COLO668 (cell line): Measurements from ENCODE around the gene CCN6.
"Not testable (repeated sequence)": the region's sequence is repeated elsewhere in the genome, so short reads cannot be mapped to it uniquely, and the experiment has no call there.

ENCODE experiments used
- DNase-seq: peaks from one replicate; lab custom pipeline; 2025; ENCODE audit not compliant: unreplicated experiment; lab: John Stamatoyannopoulos, UW

Gene CCN6

DNA sequence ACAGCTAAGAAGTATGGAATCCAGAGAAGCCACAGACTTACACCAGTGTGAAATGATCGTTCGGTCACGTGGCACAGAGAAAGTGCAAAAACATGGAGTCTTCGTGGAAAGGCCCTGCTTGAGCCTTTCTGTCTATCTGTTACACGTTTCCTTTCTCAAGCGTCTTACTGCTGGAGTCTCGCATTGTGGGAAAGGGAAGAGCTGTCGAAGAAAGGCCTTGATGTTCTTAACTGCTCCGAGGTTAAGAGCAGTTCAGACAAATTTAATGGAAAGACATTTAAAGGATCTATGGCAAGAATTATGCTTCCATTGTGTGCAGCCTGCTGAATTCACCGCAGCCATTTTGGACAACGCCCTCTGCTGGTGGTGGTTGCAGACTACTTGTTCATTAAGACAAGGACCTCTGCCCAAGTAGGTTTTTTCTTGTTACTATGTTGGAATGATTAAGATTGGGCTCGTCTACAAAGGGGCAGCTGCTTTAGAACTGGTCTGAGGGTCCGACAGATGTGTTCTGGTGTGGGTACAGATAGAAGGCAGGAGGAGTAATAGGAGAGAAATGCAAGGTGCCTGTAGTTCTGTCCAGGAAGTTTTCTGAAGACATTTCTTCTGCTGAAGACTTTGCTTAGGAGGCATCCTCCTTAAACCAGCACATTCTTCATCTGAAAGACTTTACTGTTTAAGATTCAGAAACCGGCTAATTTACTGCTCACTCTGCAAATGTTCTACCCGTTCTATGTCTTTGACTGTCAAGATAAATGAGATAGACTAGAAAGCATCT lies 24.7 kb upstream of the CCN6 start:
- peak; percentile 62 for DNase-seq

GRCh38 chr6:112030206-112030960 lies 23.5 kb upstream of the CCN6 start:
- no peak for DNase-seq

DNA sequence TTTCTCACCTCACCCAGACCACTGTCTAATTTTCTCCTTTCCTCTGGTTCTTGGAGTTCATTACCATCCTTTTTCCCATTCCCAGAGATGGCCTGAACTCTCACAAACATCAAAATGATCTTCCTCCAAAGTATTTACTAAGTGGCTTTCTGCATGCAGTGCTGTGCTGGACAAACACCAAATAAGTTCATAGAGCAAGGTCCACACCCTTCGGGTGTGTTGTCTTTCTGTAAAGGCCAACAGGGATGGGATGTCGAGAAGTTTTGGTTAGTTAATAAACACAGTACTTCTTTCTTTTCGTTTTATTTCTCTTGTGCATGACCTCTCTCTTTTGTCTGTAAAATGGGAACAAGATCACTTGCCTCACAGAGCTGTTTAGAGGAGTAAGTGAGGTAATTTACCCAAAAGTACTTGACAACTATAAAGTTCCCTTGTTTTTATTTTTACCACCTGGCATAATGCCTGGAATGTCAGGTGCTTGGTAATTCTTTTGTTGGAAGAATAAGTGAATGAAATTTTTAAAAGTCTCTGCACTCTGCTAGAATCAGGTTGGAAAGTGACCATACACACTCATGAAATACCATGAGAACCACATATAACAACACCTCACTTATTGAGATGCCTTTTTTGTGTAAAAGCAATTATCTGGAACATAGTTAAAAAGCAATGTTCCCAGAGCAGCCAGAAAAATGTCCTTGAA lies 22.8 kb upstream of the CCN6 start:
- DNase-seq: no peak

- no peak for DNase-seq
Observed at GRCh38 chr6:112031960-112032359, 21.9 kb upstream of the CCN6 start.

- no peak for DNase-seq
Observed at GRCh38 chr6:112032728-112033127, 21.2 kb upstream of the CCN6 start.

GRCh38 chr6:112033791-112034615 lies 19.9 kb upstream of the CCN6 start:
- no peak for DNase-seq

- no peak for DNase-seq
Observed at GRCh38 chr6:112034616-112034995, 19.3 kb upstream of the CCN6 start.

DNA sequence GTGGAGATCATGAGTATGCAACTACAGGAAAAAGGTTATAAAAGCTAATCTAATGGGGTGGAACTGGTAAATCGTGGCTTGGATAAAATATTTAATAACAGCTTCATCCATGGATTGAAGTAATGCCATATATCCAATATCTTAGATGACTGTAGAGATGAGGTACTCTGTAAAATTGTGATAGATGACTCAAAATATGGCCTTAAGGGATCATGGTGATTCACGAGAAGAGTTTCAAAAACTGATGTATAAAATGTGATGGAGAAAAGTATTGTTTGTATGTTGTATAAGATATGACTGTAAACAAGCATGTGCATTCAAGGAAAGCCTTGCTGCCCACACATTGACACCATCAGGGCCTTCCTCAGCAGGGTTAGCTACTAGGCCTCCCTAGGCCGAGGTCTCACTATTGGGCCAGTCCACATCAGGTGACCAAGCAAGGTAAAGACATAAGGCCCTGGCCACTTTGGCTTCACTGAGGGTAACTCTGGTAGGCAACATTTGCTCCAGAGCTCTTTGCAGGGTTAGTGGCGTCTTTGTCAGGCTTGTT lies 17.7 kb upstream of the CCN6 start:
- DNase-seq: no peak

GRCh38 chr6:112037783-112038216 lies 16.1 kb upstream of the CCN6 start:
- no peak for DNase-seq

GRCh38 chr6:112038268-112038667 lies 15.6 kb upstream of the CCN6 start:
- no peak for DNase-seq

DNA sequence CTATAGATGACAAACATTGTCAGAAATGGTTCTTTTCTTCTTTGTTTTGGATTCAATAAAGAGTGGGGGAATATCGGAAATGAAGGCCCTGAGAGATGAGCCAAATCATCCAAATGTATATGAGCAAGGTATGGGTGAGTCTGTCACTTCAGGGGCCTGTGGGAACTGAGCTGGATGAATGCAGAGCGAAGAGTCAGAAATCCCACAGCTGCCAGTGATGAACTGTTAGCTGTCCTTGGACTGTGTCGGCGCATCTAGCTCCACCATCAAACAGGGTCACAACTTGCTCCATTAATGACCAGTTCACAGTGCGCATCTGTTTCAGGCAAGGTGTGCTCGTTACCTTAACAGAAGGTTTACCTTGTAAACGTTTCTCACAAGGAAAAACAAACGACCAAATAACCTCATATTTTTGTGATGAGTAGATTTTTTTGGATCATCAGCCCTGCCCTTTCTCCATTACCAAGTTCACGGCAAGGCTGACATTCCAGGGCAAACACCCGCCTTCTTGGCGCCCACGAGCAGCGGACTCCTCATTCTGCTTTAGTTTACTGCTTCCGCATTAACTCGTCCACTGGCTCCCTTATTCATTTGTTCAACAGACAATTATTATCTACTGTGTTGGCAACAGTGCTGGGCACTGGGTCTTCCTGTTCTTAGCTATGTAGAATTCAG lies 15.0 kb upstream of the CCN6 start:
- no peak for DNase-seq

GRCh38 chr6:112039431-112039770 lies 14.5 kb upstream of the CCN6 start:
- no peak for DNase-seq

DNA sequence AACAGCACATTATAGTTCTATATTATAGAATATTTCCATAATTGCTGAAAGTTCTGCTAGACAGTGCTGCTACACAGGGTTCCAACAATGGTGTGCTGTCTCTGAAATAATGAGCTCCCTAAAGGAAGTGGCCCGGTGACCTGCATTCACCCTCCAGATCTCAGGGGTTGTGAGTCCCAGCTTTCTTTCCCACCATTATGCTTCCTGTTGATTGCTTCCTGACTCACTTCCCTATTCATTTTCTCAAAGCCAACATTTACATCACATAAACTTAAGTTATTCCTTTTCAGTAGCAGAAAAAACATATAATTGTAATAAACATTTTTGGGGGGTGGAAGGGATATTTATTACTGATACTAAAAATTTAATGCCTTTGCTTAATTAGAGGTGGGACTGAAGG lies 12.9 kb upstream of the CCN6 start:
- no peak for DNase-seq

DNA sequence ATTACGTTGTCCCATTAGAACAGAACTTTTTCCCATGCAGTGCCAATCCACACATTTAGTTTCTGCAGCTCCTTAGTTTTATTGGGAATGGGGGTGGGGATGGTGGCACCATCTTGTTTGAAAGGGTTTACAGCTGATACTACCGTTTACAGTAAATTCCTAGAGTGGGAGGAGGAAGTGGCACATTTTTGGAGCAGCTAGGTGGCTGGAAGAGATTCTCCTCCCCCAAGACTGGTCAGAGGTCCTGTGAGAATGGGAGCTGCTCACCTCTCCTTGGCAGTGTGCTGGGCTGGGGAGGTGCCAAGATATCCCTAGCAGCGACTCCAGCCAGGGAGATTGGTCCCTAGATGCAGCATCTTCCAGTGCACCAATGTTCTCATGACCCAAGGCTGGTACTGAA lies 12.4 kb upstream of the CCN6 start:
- no peak for DNase-seq

GRCh38 chr6:112043032-112044007 lies 10.6 kb upstream of the CCN6 start:
- DNase-seq: peak; percentile 85

- DNase-seq: no peak
Observed at GRCh38 chr6:112044196-112044595, 9.7 kb upstream of the CCN6 start.

- DNase-seq: no peak
Observed at GRCh38 chr6:112044856-112045255, 9.0 kb upstream of the CCN6 start.

DNA sequence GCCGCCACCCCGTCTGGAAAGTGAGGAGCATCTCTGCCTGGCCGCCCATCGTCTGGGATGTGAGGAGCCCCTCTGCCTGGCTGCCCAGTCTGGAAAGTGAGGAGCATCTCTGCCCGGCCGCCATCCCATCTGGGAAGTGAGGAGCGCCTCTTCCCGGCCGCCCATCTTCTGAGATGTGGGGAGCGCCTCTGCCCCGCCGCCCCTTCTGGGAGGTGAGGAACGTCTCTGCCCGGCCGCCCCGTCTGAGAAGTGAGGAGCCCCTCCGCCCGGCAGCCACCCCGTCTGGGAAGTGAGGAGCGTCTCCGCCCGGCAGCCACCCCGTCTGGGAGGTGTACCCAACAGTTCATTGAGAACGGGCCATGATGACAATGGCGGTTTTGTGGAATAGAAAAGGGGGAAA lies 6.4 kb upstream of the CCN6 start:
- not testable (repeated sequence) for DNase-seq
